Chondrocyte (in vitro differentiated cells): ENCODE data around the gene C20orf144. TPM values are rescaled to one million over a fixed set of nuclear protein-coding genes. Genes with fewer than 3 reads are reported as not detected.
"Not testable (repeated sequence)": the region's sequence is repeated elsewhere in the genome, so short reads cannot be mapped to it uniquely, and the experiment has no call there.

Experiments
- DNase-seq: peaks from one replicate; pipeline ENCODE4 v3.0.0; 2021; ENCODE audit warnings: mixed read lengths, low spot score
- H3K27ac Mint-ChIP-seq: one replicate; pipeline ENCODE4 v1.8.0; 2021; ENCODE audit warnings: mild to moderate bottlenecking, moderate library complexity, mixed read lengths; ENCODE audit not compliant: unreplicated experiment
- H3K27me3 Mint-ChIP-seq: 2 replicates; pipeline ENCODE4 v1.8.0; 2021; ENCODE audit warnings: low read depth, mixed read lengths
- H3K36me3 Mint-ChIP-seq: 2 replicates; pipeline ENCODE4 v1.8.0; 2021; ENCODE audit warnings: low read depth, mixed read lengths
- H3K4me1 Mint-ChIP-seq: 2 replicates; pipeline ENCODE4 v1.8.0; 2021; ENCODE audit warnings: low read depth, mild to moderate bottlenecking, mixed read lengths
- H3K4me3 Mint-ChIP-seq: one replicate; pipeline ENCODE4 v1.8.0; 2021; ENCODE audit warnings: mild to moderate bottlenecking, moderate library complexity, mixed read lengths; ENCODE audit not compliant: unreplicated experiment
- H3K9me3 Mint-ChIP-seq: 2 replicates; pipeline ENCODE4 v1.8.0; 2021; ENCODE audit warnings: low read depth, mixed read lengths
- total RNA-seq: library from RNA; stranded (reverse); gene quantifications from 3 replicates; pipeline ENCODE4 v1.2.1, GENCODE V29; 2021
- TF ChIP-seq, protein P1 (sequence below): fragments of 200-600 bp; sonication (generic); IDR thresholded peaks from 2 replicates; pipeline ENCODE4 v1.5.0; 2021; ENCODE audit warnings: antibody characterized with exemption, mild to moderate bottlenecking, moderate library complexity

The C20orf144 gene
- total RNA-seq, 1 donor from 2014 or later = 0.10 TPM

- no peak overlapping the region for H3K27ac Mint-ChIP-seq
- TF ChIP-seq, protein P1, sequence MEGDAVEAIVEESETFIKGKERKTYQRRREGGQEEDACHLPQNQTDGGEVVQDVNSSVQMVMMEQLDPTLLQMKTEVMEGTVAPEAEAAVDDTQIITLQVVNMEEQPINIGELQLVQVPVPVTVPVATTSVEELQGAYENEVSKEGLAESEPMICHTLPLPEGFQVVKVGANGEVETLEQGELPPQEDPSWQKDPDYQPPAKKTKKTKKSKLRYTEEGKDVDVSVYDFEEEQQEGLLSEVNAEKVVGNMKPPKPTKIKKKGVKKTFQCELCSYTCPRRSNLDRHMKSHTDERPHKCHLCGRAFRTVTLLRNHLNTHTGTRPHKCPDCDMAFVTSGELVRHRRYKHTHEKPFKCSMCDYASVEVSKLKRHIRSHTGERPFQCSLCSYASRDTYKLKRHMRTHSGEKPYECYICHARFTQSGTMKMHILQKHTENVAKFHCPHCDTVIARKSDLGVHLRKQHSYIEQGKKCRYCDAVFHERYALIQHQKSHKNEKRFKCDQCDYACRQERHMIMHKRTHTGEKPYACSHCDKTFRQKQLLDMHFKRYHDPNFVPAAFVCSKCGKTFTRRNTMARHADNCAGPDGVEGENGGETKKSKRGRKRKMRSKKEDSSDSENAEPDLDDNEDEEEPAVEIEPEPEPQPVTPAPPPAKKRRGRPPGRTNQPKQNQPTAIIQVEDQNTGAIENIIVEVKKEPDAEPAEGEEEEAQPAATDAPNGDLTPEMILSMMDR = no peak
- H3K4me3 Mint-ChIP-seq = no peak overlapping the region
- H3K9me3 Mint-ChIP-seq = no peaks in the 10 kb centered on the region
- no peak for DNase-seq
- no peaks in the 10 kb centered on the region for H3K36me3 Mint-ChIP-seq
- H3K4me1 Mint-ChIP-seq = peaks cover 3% of the 10 kb centered on the region
- no peaks in the 10 kb centered on the region for H3K27me3 Mint-ChIP-seq
Observed at GRCh38 chr20:33693289-33693688, 31.2 kb downstream of the C20orf144 start.

DNA sequence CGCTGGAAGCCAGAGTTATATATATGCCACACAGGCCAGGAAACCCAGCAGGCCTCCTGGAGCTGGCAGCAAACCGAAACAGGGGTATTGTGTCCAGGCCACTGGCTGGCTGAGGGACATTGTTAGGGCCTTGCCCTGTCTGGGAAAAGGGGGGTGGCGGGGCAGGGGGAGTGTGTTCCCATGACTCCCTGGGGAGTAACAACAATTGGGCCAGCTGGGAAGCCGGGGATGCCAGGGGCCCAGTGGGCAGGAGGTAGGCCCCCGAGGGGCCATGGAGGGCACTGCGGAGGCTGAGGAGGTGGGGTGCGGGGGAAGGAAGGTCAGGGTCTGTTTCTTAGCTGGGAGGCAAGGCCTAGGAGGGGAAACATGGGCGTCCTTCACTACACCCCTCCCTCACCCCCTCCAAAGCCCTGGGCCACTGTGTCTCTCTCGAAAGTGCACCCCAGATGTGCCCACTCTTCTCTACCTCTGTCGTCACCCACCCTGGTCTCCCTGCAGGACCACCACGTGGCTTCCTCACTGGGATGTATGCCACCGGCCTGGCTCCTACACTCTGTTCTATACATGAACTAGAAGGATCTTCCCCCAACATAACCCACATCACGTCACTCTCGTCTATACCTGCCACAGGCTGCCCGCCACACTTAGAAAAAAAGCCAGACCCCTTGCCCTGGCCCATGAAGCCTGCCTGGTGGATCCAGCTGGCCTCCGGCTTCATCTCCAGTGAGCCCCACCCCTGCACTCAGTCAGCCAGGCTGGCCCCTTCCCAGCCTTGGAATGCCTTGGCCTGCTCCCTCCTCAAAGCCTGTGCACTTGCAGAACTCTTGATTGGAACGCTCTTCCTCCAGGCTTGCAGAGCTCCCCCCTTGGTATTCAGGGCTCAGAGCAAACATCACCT, 31.9 kb downstream of the C20orf144 start:
- H3K4me1 Mint-ChIP-seq = peaks cover 3% of the 10 kb centered on the region
- H3K4me3 Mint-ChIP-seq = no peak overlapping the region
- no peak for DNase-seq
- no peak overlapping the region for H3K27ac Mint-ChIP-seq
- TF ChIP-seq, protein P1 = no peak
- H3K36me3 Mint-ChIP-seq = no peaks in the 10 kb centered on the region
- H3K9me3 Mint-ChIP-seq = no peaks in the 10 kb centered on the region
- H3K27me3 Mint-ChIP-seq = no peaks in the 10 kb centered on the region

GRCh38 chr20:33694639-33695012, 32.5 kb downstream of the C20orf144 start:
- H3K36me3 Mint-ChIP-seq = no peaks in the 10 kb centered on the region
- peaks cover 3% of the 10 kb centered on the region for H3K4me1 Mint-ChIP-seq
- no peak overlapping the region for H3K4me3 Mint-ChIP-seq
- DNase-seq = no peak
- no peaks in the 10 kb centered on the region for H3K9me3 Mint-ChIP-seq
- H3K27ac Mint-ChIP-seq = no peak overlapping the region
- no peaks in the 10 kb centered on the region for H3K27me3 Mint-ChIP-seq
- TF ChIP-seq, protein P1 = no peak

GRCh38 chr20:33696448-33696847, 34.3 kb downstream of the C20orf144 start:
- H3K27ac Mint-ChIP-seq = no peak overlapping the region
- no peaks in the 10 kb centered on the region for H3K36me3 Mint-ChIP-seq
- no peaks in the 10 kb centered on the region for H3K9me3 Mint-ChIP-seq
- no peaks in the 10 kb centered on the region for H3K4me1 Mint-ChIP-seq
- no peak overlapping the region for H3K4me3 Mint-ChIP-seq
- no peaks in the 10 kb centered on the region for H3K27me3 Mint-ChIP-seq
- TF ChIP-seq, protein P1 = no peak
- no peak for DNase-seq

GRCh38 chr20:33697129-33697528, 35.0 kb downstream of the C20orf144 start:
- Mint-ChIP-seq H3K4me3 (no peak overlapping the region), H3K36me3 (no peaks in the 10 kb centered on the region), H3K27me3 (no peaks in the 10 kb centered on the region), H3K4me1 (no peaks in the 10 kb centered on the region), H3K9me3 (no peaks in the 10 kb centered on the region), H3K27ac (no peak overlapping the region)
- TF ChIP-seq, protein P1 = no peak
- no peak for DNase-seq

- H3K27ac Mint-ChIP-seq, DNase-seq, H3K36me3 Mint-ChIP-seq, H3K9me3 Mint-ChIP-seq, H3K4me1 Mint-ChIP-seq, H3K27me3 Mint-ChIP-seq, H3K4me3 Mint-ChIP-seq: not testable (repeated sequence)
Observed at GRCh38 chr20:33698966-33699365, 36.8 kb downstream of the C20orf144 start.

- not testable (repeated sequence) for H3K27me3 Mint-ChIP-seq, H3K4me1 Mint-ChIP-seq, DNase-seq, H3K27ac Mint-ChIP-seq, H3K4me3 Mint-ChIP-seq, H3K36me3 Mint-ChIP-seq, H3K9me3 Mint-ChIP-seq
Observed at GRCh38 chr20:33700696-33701441, 38.7 kb downstream of the C20orf144 start.
